HuH-7.5 (cell line): Measurements from ENCODE around the gene CYP27A1.
"Not testable (repeated sequence)": the region's sequence is repeated elsewhere in the genome, so short reads cannot be mapped to it uniquely, and the experiment has no call there.

Experiments used
- DNase-seq: peaks from one replicate; pipeline ENCODE4 v3.0.0; 2011; ENCODE audit warnings: low spot score

Gene CYP27A1

DNA sequence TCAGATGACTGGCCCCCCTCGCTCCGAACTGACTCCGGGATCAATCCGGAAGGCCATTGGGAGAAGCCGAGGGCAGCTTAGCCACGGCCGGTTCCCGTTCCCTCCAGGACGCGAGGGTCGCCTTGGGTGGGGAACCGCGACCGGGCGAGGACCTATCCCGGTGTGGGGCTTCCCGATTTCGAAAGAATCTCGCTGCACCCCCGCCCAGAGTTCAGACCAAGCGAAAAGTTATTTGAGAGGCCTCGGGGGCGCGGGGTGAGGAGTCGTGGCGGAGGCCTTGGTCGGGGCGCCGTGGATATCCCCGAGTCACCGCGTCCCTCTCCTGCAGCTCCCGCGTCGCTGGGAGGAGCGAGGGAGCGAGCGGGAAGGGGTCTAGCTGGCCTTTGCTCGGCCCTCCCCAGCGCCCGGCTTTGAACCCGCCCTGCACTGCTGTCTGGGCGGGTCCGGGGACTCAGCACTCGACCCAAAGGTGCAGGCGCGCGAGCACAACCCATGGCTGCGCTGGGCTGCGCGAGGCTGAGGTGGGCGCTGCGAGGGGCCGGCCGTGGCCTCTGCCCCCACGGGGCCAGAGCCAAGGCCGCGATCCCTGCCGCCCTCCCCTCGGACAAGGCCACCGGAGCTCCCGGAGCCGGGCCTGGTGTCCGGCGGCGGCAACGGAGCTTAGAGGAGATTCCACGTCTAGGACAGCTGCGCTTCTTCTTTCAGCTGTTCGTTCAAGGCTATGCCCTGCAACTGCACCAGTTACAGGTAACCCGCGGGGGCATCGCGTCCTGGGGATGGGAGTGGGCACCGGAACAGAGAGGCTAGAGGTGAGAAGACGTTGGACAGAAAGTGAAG, at the start of gene CYP27A1:
TSS of gene CYP27A1 (plus strand) at position 457 of the 837 bp plus-strand sequence. CDS start at position 493, 36 bp downstream.
- DNase-seq = peak; percentile 67

DNA sequence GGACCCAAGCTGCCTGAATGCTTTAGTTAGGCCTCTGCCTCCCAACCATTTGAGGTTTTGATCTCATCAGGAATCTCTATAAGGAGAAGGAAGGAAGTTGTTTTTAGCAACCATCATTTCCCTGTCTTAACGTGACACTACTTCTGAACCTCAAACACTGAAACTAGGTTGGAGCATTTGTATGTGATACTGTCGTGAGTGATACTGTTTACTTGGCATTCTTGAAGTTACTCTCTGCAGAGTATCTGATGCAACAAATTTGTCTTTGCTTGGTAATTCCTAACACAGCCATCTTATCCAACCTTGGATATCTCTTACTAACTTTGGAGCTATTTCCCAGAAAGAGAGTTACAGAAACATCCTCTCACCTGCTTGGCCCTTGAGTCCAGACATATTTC, 49.2 kb upstream of the CYP27A1 start:
- DNase-seq = no peak

DNA sequence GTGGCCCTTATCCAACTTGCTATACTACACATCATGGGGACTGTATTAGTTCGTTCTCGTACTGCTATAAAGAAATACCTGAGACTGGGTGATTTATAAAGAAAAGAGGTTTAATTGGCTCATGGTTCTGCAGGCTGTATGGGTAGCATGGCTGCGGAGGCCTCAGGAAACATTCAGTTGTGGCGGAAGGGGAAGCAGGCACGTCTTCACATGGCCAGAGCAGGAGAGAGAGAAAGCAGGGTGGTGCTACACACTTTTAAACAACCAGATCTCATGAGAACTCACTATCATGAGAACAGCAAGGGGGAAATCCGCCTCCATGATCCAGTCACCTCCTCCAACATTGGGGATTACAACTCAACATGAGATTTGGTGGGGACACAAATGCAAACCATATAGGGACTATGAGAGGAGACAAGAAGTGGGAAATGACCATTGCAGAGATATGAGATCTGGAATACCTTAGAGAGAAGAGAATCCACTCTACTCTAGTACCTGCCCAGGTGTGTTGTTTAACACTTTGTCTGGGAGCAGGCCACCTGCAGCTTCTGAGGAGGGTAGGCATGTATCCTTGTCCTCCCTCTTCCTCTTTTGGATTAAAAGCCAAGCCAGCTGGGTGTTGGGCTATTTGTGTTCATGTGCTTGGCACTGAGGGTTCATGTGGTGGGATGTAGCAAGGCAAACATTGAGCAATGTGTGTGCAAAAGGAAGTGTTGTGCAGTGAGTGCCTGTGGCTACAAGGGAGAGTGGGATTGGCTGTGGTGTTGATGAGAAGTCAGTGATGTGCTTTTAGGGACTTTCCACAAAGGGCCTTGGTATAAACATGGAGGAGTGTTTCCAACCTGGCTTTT, 48.6 kb upstream of the CYP27A1 start:
- no peak for DNase-seq

DNA sequence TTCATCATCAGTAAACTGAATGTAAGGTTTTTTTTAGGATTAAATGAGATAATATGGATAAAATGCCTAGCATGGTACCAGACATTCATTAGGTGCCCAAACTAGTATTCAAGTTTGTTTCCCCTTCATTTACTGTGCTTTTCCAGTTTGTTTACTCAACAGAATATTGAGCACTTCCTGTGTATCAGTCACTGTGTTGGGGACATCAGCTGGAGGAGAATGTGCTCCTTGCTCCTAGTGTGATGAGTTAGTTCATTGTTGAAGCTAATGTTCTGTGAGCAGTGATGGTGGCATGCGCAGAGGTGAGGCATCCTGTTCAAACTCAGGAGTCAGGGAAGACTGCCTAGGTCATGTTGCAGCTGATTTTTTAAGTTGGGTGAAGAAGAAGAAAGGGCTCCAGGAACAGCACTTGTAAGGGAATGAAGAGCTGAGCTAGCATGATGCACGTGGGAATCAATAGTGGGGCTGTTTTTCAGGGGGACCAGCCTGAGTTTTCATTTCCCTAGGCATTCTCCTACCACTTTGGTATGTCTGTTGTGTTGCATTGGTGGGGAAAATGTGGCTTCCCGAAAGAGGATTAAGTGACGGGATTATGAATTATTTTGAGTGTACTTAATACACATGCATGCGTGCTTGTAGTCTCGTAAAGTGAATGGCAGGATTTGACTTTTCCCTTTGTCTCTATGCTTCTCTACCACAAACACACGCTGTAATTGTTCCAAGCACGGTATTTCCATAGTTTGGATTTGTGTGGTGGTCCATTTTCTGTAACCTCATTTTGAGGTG, 47.6 kb upstream of the CYP27A1 start:
- no peak for DNase-seq

DNA sequence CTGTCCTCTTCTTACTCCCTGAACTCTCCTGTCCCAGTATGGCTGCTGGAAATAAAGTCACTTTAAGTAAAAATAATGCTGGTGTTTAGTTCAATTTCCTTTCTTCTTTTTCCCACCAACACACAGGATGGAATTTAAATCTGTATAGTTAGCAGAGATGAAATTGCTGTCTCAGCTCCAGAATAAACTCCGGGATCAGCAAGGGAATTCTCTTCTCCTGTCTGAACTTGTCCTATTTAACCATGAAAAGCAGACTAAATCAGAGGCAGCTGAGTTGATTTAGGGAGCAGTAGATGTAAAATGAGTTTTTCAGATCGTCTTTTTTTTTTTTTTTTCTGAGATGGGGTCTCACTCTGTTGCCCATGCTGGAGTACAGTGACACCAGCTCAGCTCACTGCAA, 45.4 kb upstream of the CYP27A1 start:
- no peak for DNase-seq

DNA sequence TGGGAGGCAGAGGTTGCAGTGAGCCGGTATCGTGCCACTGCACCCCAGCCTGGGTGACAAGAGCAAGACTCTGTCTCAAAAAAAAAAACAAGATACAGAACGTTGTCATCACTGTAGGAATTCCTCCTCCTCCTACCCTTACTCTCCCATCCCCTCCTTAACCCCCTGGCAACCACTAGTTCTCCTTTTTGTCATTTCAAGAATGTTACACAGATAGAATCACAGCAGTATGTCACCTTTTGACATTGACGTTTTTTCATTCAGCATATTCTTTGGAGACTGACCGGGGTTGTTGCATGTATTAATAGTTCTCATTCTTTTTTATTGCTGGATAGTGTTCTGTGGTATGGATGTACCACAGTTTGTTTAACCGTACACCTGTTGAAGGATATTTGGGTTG, 38.9 kb upstream of the CYP27A1 start:
- no peak for DNase-seq

DNA sequence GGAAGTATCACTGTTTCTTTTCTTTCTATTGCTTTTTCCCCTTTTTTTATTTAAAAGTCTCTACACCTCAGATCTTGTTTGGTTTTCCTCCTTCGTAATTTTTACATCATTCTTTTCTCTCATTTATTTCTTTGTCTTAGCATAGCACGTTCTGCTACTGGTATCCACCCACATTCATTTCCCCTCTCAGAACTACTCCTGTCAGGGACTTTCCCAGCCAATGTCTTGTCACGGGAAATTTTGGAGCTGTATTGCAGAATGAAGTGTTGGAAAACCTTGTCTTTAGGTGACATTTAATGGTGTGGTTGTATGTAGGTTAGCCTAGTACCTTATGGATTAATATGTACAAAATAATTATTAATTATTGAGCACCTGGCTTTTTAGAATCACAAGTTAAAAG, 37.3 kb upstream of the CYP27A1 start:
- no peak for DNase-seq

DNA sequence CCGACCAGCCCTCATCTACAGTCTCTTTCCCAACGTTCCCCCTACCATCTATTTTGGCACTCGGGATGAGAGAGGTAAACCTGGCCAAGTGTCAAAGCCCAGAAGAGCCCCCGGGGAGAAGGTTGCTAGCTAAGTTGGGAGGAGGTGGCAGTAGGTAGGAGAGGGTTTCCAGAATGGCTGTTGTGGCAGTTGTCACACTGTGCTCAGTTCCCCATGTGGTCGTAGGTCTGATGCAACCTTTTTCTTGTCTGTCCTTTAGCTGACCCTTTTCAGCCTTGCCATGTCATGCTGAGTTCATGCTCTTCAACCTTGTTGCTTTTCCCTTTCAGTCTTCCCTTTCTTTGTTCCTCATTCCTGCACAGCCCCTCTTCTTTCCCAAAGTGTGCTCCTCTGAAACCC, 36.8 kb upstream of the CYP27A1 start:
- DNase-seq = no peak

DNA sequence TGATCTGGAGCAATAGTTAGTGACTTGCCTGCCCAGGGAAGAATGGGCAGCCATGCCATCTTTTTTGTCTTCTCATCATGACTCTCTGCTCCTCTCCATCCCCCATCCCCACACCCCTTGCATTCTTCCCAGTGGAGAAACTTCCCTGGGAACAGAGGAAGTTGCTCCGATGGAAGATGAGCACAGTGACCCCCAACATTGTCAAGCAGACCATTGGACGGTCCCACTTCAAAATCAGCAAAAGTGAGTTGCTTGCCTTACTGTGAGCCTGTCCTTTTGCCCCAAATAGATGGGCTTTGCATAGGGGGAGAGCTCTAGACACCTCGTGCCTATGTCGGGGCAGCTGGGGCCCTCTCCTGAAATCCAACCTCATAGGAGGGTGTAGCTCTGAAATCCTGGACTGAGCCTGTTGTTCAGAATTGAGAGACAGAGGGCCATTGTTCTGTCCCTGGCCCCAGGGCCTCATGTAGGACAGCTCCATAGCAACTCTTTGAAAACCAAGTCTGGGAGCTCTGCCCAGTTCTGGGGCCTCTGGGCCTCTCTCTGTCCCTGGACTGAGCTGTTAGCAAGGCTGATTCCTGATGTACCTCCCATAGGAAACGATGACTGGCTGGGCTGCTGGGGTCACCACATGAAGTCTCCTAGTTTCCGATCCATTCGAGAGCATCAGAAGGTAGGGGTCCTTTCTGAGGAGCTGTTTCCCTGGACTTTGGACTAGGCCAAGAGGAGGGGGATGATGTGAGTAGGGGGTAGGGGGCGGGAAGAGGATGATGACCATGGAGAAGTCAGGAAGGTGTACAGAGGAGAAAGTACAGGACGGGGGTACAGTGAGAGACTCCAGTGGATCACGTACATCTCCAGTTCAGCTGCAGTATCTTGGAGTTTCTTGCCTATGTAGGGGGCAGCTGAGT, 36.1 kb upstream of the CYP27A1 start:
- DNase-seq = peak; percentile 28

DNA sequence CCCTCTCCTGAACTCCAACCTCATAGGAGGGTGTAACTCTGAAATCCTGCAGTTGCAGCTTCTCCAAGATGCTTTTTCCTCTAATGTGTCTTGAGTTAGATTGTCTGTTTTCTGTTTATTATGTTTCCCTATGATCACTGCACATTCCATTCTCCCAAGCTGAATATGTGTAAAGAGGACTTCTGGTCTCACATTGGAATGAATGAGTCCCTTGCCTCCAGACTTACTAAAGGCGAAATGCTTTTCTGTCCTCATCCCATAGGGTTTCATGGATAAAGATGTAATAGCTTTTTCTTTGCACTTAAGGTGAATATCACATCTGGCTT, 35.5 kb upstream of the CYP27A1 start:
- no peak for DNase-seq

DNA sequence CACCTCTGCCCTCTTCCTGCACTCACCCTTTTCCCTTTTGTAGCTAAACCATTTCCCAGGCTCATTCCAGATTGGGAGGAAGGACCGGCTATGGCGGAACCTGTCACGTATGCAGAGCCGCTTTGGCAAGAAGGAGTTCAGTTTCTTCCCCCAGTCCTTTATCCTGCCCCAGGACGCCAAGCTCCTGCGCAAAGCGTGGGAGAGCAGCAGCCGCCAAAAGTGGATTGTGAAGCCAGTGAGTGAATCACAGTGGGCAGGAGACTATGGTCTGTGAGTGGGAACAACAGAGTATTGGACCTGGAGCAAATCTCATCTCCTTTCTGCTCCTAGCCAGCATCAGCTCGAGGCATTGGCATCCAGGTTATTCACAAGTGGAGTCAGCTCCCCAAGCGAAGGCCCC, 35.0 kb upstream of the CYP27A1 start:
- DNase-seq = no peak

DNA sequence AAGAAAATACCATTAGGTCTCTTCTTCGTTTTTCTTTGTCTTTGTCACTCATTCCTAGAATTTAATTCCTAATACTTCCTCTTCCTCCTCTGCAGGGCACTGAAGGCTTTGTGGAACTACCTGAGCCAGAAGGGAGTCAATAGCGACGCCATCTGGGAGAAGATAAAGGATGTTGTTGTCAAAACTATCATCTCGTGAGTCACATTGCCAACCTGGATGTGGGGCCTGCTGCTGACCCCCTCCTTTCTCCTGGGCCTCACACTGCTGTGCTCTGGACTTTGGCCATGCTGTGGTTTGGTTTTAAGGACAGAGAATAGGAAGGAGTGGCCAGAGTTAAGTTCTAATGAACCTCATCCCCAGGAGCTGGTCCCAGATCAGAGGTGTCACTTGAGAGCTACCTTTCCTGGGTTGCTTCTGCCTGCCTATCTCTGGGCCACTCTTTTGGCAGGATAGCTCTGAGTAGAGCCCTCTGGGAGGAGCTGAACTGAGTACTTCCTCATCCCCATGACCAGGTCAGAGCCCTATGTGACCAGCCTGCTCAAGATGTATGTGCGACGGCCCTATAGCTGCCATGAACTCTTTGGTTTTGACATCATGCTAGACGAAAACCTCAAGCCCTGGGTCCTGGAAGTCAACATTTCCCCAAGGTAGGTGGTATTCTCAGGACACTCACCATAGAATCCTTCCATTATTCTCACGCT, 33.1 kb upstream of the CYP27A1 start:
- no peak for DNase-seq

DNA sequence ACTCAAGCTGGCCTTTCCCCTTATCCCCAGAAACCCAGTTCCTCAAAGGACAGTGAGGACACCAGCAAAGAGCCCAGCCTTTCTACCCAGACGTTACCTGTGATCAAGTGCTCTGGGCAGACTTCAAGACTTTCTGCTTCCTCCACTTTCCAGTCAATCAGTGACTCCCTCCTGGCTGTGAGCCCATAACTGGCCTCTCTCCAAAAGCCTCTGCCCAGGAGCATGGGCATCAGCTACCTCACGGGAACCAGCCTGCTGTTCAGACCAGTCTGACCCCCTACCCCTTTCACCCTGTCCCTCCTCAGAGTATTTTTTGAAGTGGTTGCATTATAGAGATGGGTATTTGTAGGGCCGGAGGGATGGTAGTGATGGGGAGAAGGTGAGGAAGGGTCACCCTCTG, 27.7 kb upstream of the CYP27A1 start:
- DNase-seq = no peak

DNA sequence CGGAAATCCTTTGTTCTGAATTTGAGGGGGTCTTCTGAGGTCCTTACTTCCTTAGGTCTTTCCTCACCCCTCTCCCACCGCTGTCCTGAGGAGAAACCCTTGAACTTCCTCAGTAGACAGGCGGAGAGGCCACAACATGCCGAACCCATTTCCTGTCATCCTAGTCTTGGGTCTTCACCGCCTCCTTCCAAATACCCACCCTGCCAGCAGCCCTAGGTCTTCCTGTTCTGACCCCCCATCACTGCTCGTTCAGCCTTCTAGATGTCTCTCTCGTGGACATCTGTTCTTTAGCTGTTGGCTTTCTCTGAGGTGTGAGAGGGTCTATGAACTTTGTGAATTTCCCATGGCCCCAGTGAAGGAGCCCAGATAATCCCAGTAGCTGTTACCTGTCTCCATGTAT, 27.2 kb upstream of the CYP27A1 start:
- DNase-seq = no peak

DNA sequence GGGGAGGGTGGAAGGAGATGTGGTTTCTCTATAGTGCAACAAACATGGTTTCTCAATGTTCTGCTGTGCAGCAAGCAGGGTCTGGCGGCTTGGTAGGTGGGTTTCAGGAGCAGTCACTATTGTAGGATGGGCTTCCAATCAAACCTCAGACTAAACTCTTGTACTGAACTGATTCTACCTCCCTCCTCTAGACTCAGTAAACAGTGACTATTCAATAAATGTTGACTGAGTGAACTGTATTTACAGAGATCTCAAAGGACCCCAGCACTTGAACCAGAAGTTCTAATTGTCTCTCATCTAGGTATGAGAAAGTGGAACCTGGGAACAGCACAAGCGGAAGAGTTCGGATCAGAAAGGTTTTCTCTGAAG, 26.8 kb upstream of the CYP27A1 start:
- DNase-seq = no peak

DNA sequence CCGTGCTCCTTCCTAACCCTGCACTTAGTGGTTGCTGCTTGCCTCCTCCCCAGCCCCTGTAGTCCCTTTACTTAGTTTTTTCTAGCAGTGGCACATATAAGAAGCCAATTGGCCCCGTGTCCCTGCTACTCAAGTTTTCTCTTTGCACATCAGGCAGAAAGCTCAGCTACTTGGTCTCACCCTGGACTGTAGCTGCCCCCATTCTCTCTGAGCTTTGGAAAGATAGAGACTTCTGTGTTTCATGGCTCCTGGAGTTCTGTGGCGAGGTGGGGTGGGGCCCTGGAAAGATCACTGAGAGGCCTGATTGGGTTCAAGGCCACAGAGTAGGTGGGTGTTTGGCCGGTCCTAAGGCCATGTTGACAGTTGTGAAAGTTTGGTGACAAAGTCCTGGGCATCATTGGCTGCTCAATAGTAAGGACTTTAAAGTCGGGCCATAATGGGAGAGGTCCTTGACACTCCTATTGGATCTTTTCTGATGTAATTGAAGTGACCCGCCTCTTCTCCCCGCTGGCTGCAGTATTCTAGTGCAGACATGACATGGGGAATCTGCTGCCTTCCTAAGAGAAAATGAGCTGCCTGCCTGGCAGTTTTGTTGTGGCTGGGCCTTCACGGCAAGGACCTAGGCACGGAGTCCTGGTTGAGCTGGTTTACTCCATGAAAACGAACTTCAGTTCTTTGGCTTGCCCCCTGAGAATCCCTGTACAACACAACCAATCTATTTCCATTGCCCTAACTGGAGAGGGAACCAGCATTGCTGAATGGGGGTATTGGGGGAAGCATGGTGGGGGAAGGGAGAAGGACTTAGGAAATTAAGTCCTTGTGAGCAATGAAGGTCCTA, 26.2 kb upstream of the CYP27A1 start:
- peak; percentile 48 for DNase-seq

DNA sequence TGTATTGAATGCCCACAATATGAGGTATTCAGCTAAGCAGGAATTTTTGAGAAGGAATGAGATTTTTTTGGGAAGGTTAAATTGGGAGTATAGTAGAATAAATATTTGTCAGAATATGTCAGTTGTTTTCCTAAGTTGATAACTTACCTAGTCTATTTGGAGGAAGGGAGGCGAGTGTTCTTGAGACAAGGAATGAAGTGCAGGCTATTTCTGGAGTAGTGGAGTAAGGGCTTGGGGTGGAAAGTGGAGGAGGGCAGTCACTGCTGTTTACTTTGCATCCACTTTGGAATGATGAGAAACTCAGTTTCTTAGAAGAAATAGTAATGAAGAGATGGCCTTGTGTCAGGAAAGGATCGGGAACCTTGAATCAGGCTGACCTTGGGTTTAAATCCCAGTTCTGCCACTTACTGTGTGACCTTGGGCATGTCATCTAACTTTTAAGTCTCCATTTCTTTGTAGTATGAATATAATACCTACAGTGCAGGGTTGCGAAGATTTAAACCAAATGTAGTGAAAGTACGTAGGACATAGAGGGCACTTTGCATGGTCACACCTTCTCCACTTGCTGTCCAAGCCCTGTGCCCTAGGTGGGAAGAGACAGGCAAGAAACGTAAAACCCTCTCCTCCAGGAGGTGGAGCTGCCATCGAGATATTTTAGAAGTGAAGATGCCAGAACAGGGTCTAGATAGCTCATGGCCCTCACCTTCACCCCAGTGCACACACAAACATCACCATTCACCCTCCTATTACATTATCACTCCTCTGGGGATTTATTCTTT, 25.2 kb upstream of the CYP27A1 start:
- no peak for DNase-seq

DNA sequence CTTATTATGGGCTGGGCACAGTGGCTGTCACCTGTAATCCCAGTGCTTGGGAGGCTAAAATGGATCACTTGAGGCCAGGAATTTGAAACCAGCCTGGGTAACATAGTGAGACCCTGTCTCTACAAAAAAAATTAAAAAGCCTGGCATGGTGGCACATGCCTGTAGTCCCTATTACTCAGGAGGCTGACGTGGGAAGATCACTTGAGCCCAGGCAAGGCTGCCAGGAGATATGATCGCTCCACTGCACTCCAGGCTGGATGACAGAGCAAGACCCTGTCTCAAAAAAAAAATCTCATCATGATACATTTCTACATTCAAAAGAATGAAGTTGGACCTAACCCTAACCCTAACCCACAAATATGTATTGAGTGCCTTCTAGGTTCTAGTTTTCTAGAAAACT, 20.2 kb upstream of the CYP27A1 start:
- DNase-seq = no peak

DNA sequence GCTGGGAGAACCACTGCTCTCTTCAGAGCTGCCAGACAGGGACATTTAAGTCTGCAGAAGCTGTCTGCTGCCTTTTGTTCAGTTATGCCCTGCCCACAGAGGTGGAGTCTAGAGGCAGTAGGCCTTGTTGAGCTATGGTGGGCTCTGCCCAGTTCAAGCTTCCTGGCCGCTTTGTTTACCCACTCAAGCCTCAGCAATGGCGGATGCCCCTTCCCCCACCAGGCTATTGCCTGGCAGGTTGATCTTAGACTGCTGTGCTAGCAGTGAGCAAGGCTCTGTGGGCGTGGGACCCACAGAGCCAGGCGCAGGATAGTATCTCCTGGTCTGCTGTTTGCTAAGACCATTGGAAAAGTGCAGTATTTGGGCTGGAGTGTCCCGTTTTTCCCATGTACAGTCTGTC, 9.2 kb upstream of the CYP27A1 start:
- DNase-seq = not testable (repeated sequence)
